HG02840 (cell line): ENCODE data around the gene MAB21L4.

Experiments
- ATAC-seq: cut with Tn5 transposase; IDR thresholded peaks from one replicate; pipeline ENCODE4 v1.9.1; 2021; ENCODE audit warnings: mild to moderate bottlenecking, moderate library complexity, moderate number of reproducible peaks; ENCODE audit not compliant: unreplicated experiment, low FRiP score

Gene MAB21L4

GRCh38 chr2:240898108-240898730 is 2.3 kb upstream of the MAB21L4 start:
- ATAC-seq, result no peak

GRCh38 chr2:240896871-240897692 is 1.1 kb upstream of the MAB21L4 start:
- no peak for ATAC-seq

- ATAC-seq, result no peak
These were observed 438 bp upstream of the MAB21L4 start for GRCh38 chr2:240896394-240896793.

GRCh38 chr2:240894836-240895558 is 959 bp downstream of the MAB21L4 start:
- no peak for ATAC-seq

- ATAC-seq, result no peak
These were observed 1.9 kb downstream of the MAB21L4 start for GRCh38 chr2:240894006-240894405.

GRCh38 chr2:240893363-240893844 is 2.6 kb downstream of the MAB21L4 start:
- no peak for ATAC-seq

GRCh38 chr2:240892925-240893324 is 3.0 kb downstream of the MAB21L4 start:
- no peak for ATAC-seq

- no peak for ATAC-seq
These were observed 3.6 kb downstream of the MAB21L4 start for GRCh38 chr2:240892356-240892755.

- no peak for ATAC-seq
These were observed 4.2 kb downstream of the MAB21L4 start for GRCh38 chr2:240891492-240892340.

- ATAC-seq, result no peak
These were observed 5.3 kb downstream of the MAB21L4 start for GRCh38 chr2:240890691-240891090.

- no peak for ATAC-seq
These were observed 6.1 kb downstream of the MAB21L4 start for GRCh38 chr2:240889601-240890560.

- no peak for ATAC-seq
These were observed 6.9 kb downstream of the MAB21L4 start for GRCh38 chr2:240888890-240889573.

- no peak for ATAC-seq
These were observed 7.6 kb downstream of the MAB21L4 start for GRCh38 chr2:240888130-240888889.

GRCh38 chr2:240887631-240888030 is 8.3 kb downstream of the MAB21L4 start:
- ATAC-seq, result no peak

- no peak for ATAC-seq
These were observed 9.0 kb downstream of the MAB21L4 start for GRCh38 chr2:240886678-240887609.

GRCh38 chr2:240886023-240886565 is 9.9 kb downstream of the MAB21L4 start:
- no peak for ATAC-seq

GRCh38 chr2:240885566-240885965 is 10.4 kb downstream of the MAB21L4 start:
- no peak for ATAC-seq
